RKO (cell line): ENCODE results near the gene CBX2.

Experiments used
- DNase-seq: peaks from one replicate; pipeline ENCODE4 v3.0.0-alpha.2; 2016; ENCODE audit warnings: low spot score

The CBX2 gene

DNA sequence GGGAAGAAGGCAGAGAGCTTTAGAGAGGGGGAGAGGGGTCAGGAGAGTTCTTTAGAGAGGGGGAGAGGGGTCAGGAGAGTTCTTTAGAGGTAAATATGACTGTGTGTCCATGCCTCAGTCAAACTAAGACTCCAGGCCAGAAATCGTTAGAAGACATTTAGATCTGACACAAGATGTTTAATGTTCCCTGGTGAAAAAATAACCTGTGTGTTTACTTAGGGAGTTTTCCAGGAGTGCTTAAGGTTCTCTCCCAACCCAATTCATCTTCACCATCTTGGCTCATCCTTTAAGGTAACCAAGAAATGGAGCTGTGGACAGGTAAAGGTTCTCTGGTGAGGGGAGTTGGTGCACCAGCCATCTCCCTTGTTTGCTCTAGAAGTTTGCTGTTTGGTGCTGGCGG, 51.5 kb downstream of the CBX2 start:
- DNase-seq, result no peak

DNA sequence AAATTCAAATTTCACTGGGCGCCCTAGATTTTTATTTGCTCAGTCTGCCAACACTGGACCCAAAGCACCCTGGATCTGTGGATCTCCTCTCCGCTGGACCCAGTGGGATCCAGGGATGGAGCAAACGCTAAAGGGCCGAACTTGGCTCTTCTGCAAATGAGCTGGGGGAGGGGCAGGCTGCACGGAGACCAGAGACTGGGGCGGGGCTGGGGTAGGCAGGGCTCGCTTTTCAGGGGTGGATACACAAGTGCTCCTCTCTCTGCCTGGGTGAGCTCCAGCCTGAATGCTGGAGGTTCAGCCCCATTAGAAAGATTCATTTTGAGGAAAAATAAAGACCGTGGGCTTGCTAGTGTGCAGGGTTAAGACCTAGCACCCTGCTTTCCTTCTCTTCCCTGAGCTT, 52.4 kb downstream of the CBX2 start:
- no peak for DNase-seq

GRCh38 chr17:79830763-79831264, 52.9 kb downstream of the CBX2 start:
- no peak for DNase-seq

DNA sequence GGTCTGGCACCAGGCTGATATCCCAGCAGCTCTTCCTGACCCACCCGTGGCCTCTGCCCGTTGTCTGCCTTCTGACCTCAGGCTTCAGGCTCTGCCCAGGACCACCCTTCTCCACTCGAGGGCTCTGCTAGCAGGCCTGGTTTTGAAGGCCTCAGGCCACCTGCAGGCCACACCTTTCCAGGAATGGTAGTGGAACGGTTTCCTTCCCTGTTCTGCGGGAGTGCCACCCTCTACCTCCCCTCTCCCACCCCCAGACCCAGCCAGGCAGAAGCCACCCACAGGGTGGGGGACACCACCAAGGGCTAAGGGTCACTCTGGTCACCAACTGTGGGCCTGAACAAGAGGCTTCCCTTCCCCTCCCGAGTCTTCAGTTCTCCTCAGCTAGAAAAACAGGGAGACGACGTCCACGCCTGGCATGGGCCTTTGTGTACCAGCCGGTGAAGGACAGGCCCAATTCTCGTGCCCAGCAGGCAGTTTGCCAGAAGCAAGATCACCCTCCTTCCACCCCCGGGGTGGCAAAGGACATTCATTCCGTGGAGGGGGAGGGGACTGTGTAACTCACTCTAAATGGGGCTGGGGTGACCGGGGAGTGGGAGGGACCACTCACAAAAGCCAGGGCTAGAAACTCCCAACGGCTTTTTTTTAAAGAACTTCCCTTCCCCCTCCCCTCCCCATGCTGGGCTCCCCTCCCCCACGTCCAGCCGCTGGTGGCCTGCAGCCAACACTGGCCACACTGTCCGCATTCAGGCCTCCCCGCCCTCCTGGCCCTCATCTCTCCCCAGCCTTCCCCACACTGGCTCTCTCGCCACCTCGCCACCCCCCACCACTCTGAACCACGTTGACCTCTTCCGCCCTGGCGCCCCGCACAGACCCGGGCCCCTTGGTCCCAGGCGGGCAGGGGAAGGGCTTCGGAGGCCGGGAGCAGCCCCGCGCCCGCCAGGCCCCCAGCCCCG, 53.6 kb downstream of the CBX2 start:
- no peak for DNase-seq

DNA sequence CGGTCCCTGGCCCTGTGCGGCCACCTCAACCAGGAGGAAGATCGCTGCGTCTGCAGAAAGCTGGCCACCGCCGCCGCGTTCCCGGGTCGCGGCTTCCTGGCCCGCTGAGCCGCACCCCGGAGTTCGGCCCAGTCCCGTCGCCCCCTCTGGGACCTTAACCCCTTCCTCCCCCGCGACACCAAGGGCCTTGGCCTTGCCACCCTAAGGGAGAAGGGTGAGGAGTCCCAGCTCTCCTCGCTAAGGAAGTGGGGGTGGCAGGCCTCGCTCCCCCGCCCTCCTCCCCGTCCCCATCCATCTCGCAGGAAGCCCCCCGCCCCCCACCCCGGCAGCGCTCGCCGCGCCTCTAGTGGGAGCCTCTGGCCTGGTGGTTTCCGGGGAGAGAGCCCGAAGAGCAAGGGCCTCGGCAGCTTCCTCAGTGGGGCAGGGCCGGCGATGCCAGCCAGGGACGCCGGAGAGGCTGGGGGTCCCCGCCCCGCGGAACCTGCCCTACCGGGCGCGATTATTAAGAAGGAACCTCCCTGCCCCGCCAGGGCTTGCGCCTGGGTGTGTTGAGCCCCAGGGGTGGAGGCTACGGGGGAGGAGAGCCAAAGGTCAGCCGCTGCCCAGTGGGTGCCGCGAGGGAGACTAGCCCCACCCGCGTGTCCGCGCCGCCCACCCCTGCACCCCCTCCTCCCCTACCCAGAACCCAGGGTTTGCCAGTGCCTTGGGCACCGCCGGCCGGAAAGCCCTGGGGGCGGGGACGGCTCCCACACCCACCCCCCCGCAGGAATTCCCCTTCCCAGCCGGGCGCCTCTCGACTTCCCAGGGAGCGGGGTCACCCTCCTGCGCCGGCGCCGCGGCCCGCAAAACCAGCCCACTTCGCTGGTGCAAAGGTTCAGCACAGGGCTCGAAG, 54.5 kb downstream of the CBX2 start:
- no peak for DNase-seq

DNA sequence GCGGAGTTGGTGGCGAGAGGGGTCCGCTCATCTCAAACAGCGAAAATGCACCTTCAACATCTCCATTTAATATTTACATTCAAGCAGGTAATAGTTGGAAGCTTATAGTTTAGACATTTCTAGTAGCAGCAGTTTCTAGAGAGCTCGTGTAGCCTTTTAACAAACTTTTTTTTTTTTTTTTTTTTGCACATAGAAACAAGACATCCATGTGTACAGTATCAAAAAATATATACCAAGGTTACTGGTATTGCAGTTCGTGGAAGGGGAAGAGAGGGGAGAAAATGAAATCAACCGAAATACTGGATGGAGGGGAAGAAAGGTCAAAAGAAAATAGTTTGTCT, 55.1 kb downstream of the CBX2 start:
- no peak for DNase-seq

DNA sequence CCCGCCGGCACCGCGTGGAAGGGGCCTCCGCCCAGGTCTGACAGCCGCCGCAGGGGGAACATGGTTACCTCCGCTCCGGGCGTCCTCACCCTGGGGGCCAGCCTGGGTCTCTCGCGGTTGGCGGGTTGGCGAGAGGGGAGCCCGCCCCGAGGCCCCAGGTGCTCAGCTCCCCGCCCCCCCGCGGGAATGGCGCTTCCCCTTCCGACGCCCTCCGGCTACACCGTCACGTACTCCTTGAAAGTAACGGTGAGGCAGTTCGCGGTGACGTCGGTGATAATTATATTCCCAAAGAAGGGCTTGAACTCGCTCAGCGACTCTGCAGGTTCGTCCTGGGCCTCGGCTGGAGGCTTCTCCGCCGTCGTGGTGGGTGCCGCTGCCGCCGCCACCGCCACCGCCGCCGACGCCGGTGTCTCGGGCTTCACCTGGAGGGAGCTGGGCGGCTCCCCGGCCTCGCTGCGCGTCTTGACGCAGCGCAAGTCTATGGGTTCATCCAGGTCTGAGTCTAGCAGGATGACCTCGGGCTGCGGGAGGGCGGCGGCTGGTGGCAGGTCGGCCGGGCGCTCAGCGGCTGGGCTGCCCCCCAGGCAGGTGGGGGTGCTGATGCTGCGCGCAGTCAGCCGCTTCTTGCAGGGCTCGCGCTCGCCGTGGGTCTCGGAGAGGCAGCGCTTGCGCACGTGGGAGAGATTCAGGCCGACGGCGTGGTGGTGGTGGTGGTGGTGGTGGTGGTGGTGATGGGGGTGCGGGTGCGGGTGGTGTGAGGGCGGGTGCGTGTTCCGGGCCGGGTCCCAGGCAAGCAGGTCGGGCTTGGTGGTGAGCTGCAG, 56.0 kb downstream of the CBX2 start:
- DNase-seq, result no peak

- no peak for DNase-seq
These were observed 56.9 kb downstream of the CBX2 start for GRCh38 chr17:79834565-79835469.

- no peak for DNase-seq
These were observed 57.5 kb downstream of the CBX2 start for GRCh38 chr17:79835470-79835899.

DNA sequence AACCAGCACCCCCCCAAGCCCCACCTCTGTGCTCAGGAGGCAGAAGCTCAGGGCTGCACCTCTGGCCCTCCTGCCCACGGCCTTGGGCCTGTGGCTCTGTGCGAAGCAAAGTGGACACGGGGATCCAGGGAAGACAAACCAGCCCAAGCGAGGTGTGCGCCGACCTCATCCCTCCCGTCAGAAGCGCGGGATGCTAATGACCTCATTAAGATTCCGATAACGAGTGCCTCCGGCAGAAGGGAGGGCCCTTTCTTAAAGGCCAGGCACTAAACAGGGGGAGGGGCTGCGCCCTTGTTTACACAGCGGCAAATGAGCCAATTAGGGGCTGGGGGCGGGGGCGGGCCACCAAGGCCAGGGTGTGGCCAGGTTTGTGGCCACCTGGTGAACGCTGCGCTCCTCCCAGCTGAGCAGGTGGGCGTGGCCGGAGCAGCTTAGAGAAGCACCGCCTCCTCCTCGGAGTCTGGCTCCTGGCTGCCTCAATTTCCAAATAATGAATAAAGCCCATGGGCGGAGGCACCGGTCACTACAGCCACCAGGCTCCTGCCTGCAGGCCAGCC, 58.1 kb downstream of the CBX2 start:
- DNase-seq, result no peak

DNA sequence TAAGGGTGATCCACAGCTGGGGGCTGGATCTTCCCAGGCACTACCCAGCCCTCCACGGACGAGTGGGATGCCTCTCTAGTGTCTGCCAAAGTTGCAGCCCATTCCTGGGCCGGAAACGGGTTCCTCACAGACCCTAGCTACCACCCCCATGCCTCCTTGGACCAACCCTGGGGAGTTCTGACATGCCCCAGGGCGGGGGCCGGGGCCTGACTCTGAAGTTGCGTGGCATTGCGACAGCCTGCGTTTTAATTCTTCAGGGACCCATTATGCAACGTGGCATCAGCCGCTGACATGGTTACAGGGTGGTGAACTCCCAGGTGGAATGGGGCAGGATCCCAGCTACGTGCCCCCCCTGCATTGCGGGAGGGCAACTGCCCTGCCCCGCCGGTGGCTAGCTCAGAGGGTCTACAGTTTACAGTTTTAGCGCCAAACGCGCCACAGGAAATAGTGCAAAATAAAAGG, 58.6 kb downstream of the CBX2 start:
- no peak for DNase-seq

DNA sequence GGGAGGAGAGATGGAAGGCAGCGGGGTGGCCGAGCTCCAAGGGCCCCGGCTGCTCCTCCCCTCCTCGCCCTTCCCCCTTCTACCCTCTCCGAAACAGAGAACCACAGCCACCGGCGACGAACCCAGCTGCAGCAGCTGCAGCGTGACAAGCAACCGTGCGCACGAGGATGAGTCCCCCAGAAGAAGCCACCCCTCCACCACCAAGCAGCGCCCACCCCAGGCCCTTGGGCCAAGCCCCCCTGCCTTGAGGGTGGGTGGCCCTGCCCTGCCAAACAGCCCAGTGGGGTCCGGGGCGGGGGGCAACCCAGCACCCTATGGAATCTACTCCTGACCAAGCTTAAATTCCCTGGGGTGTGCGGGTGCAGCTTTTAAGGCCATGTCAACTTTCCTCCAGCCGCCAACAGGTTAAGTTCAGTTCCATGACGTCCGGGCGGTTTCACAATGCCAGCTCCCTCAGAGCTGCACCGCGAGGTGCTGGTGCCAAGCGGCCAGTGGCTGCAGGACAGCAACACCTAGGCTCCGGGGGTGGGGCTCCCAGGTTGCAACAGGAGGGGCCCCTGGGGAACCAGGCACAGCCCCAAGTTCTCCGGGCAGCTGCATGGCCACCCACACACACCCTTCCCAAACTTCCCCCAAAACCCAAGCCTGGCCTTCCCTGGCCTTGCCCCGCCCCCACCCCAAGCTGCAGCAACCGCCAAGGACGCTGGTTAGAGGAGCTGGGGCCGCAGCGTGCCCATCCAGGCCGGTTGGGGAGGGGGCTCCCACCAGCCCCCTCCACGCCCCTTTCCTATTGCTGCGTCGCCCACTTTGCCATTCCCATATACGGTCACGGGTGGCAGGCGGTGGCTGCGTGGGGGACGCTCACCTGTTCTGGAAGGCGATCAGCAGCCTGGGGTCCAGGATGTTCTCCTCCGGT, 59.3 kb downstream of the CBX2 start:
- peak; percentile 63 for DNase-seq
